Measurements from ENCODE around the gene CRACDL.

The CRACDL gene

GRCh38 chr2:98750593-98751282 is 185.3 kb downstream of the CRACDL start:
- DNase-seq (ENCODE audit: insufficient read length, low spot score) (no peak), FAIRE-seq (no peak)
- TF ChIP-seq TAF1 (IDR thresholded peaks at IDR 0.05; ENCODE audit: low read depth, low read length) (no peak), POLR2A (IDR thresholded peaks at IDR 0.05; ENCODE audit: low read depth, low read length) (no peak), POLR2AphosphoS5 (IDR thresholded peaks at IDR 0.05; ENCODE audit: low read depth, low read length) (no peak), POU2F2 (IDR thresholded peaks at IDR 0.05; ENCODE audit: low read depth, low read length) (no peak), SPI1 (IDR thresholded peaks at IDR 0.05; ENCODE audit: low read depth, low read length) (no peak), PAX5 (IDR thresholded peaks at IDR 0.05; ENCODE audit: insufficient read depth, low read length, severe bottlenecking) (no peak)

GRCh38 chr2:98749066-98749450 is 187.0 kb downstream of the CRACDL start:
- FAIRE-seq (peak; percentile 82), DNase-seq (ENCODE audit: insufficient read length, low spot score) (no peak)
- TF ChIP-seq SPI1 (IDR thresholded peaks at IDR 0.05; ENCODE audit: low read depth, low read length) (peak; percentile 67), TAF1 (IDR thresholded peaks at IDR 0.05; ENCODE audit: low read depth, low read length) (no peak)

- FAIRE-seq, result no peak
- DNase-seq (ENCODE audit: insufficient read length, low spot score), result no peak
- TF ChIP-seq POLR2A (IDR thresholded peaks at IDR 0.05; ENCODE audit: low read depth, low read length) (no peak), PAX5 (IDR thresholded peaks at IDR 0.05; ENCODE audit: insufficient read depth, low read length, severe bottlenecking) (no peak), SPI1 (IDR thresholded peaks at IDR 0.05; ENCODE audit: low read depth, low read length) (no peak), POLR2AphosphoS5 (IDR thresholded peaks at IDR 0.05; ENCODE audit: low read depth, low read length) (no peak), POU2F2 (IDR thresholded peaks at IDR 0.05; ENCODE audit: low read depth, low read length) (no peak), TAF1 (IDR thresholded peaks at IDR 0.05; ENCODE audit: low read depth, low read length) (no peak)
These were observed 187.5 kb downstream of the CRACDL start for GRCh38 chr2:98748292-98749065.

GRCh38 chr2:98747888-98748287 is 188.1 kb downstream of the CRACDL start:
- DNase-seq (ENCODE audit: insufficient read length, low spot score), result no peak
- no peak for FAIRE-seq
- no peak for TF ChIP-seq PAX5 (IDR thresholded peaks at IDR 0.05; ENCODE audit: insufficient read depth, low read length, severe bottlenecking)
- no peak for TF ChIP-seq SPI1 (IDR thresholded peaks at IDR 0.05; ENCODE audit: low read depth, low read length)
- no peak for TF ChIP-seq POLR2A (IDR thresholded peaks at IDR 0.05; ENCODE audit: low read depth, low read length)
- TF ChIP-seq POU2F2 (IDR thresholded peaks at IDR 0.05; ENCODE audit: low read depth, low read length), result no peak
- no peak for TF ChIP-seq TAF1 (IDR thresholded peaks at IDR 0.05; ENCODE audit: low read depth, low read length)
- no peak for TF ChIP-seq POLR2AphosphoS5 (IDR thresholded peaks at IDR 0.05; ENCODE audit: low read depth, low read length)

GRCh38 chr2:98746426-98746825 is 189.6 kb downstream of the CRACDL start:
- DNase-seq (ENCODE audit: insufficient read length, low spot score) (no peak), FAIRE-seq (no peak)
- TF ChIP-seq PAX5 (IDR thresholded peaks at IDR 0.05; ENCODE audit: insufficient read depth, low read length, severe bottlenecking) (no peak), POU2F2 (IDR thresholded peaks at IDR 0.05; ENCODE audit: low read depth, low read length) (no peak), POLR2A (IDR thresholded peaks at IDR 0.05; ENCODE audit: low read depth, low read length) (no peak), POLR2AphosphoS5 (IDR thresholded peaks at IDR 0.05; ENCODE audit: low read depth, low read length) (no peak), SPI1 (IDR thresholded peaks at IDR 0.05; ENCODE audit: low read depth, low read length) (no peak), TAF1 (IDR thresholded peaks at IDR 0.05; ENCODE audit: low read depth, low read length) (no peak)

GRCh38 chr2:98744595-98744994 is 191.4 kb downstream of the CRACDL start:
- FAIRE-seq (no peak), DNase-seq (ENCODE audit: insufficient read length, low spot score) (no peak)
- TF ChIP-seq POLR2AphosphoS5 (IDR thresholded peaks at IDR 0.05; ENCODE audit: low read depth, low read length) (no peak), POU2F2 (IDR thresholded peaks at IDR 0.05; ENCODE audit: low read depth, low read length) (no peak), PAX5 (IDR thresholded peaks at IDR 0.05; ENCODE audit: insufficient read depth, low read length, severe bottlenecking) (no peak), POLR2A (IDR thresholded peaks at IDR 0.05; ENCODE audit: low read depth, low read length) (no peak), SPI1 (IDR thresholded peaks at IDR 0.05; ENCODE audit: low read depth, low read length) (no peak), TAF1 (IDR thresholded peaks at IDR 0.05; ENCODE audit: low read depth, low read length) (no peak)
